Hippocampal formation (tissue), 2 donors: ENCODE results near the gene ZBTB20.
A peak's percentile ranks its signal among the peaks of the same experiment; 100 is the strongest.

ENCODE experiments used
- DNase-seq, 2 donors: peaks; one replicate each; lab custom pipeline; 2025; lab: John Stamatoyannopoulos, UW

Gene ZBTB20

DNA sequence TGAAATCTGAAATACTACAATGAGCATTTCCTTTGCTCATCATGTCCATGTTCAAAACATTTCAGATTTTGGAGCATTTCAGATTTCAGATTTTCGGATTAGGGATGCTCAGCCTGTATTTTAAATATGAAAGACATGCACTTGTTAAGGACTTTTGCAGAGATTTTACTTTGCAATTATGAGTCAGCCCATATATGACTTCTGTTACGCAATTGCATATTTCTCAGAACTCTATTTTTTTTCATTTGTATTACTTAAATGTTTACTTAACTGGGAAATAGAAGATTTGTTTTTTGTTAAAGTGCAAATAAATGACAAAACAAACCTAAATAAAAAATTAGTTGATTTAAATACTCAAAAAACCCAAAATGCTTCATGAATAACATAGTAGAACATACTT, 376.2 kb downstream of the ZBTB20 start:
- DNase-seq, result no peak

DNA sequence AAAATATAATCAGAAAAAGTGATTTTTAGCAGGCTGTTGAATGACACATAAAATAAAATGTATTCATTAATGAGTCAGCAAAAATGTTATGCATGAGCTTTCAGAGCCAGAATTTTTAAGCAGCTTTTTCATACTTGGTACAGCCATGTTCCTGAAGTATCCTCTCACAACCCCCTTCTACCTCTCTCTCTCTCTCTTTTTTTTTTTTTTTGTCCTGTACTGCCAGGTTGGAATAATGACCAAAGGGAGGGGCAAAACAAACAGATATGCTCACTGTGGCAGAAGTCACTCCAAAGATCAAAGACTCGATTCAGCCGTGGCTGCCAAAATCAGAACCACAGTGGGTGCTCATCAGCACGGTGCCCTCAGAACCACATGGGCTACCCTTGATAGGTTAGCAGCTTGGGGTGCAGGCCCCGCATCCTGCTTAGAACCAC, 383.0 kb downstream of the ZBTB20 start:
- no peak for DNase-seq

DNA sequence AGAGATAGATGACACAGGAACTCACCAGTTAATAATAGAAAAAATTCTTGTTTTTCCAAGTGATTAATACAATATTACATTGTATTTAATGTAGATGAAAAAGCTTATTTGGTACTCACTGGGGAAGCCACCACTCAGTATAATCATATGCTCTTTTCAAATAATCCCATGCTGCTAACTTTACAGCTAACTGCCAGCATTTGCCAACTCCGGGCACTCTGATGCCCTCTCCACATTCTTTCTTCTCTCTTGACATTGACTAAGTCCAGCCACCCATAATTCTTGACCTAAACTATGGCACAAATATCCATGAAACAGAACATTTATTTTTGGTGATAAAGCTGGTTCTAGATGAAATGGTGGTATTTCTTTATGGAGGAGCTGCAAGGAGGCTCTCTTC, 384.9 kb downstream of the ZBTB20 start:
- no peak for DNase-seq

DNA sequence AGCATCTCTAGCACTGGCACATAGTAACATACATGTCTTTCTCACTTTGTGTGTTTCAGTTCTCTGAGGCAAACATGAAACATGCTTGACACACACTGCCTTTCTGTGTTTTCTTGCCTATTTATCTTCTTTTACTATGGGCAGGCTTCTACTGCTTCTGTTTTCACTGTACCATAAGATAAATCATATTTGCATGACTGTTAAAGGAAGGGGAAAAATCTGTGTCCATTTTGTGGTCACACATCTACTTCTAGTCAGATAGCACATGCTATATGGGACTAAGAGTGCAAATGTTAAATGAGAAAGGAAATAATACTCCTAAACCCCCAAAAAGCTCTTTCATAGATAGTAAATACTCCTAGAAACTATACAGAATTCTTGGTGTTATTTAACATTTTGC, 386.4 kb downstream of the ZBTB20 start:
- DNase-seq, result no peak

DNA sequence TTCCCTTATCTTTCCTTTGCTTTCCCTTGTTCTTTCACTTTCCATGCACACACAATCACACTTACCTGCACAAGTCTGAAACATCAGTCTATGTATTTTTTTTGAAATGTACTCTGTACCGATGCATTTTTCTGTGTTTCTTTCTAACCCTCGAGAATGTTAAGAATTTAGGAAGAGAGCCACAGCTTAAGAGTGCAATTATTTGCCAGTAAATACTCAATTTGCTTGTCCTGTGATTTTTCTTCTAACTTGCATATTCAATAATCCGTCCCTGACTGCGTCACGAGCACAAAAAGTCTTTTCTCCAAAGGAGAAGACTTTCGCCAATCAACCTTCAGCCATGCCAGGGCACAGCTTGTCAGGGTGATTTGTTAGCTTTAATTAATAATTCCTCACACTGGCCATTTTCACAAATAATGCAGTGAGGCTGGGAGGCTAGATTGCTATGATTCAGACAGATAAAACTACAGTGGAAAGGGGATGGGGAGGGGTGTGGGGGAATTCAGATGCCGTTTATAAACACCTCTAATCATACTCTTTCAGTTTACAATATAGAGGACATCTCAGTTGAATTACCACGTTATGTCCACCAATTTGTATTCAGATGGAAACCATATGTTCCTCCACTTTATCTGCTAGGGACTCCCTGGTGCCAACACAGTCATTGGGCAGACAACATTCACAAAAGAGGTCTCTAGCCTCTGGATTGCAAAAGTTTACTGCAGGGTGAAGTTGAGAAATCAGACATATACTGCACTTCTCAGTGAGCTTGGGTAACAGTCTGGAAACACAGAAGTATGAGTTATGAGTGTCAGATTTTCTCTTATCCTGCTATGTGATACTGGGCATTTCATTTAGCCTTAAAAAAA, 388.0 kb downstream of the ZBTB20 start:
- DNase-seq, result peak in 1 of 2 donors; percentile 3

DNA sequence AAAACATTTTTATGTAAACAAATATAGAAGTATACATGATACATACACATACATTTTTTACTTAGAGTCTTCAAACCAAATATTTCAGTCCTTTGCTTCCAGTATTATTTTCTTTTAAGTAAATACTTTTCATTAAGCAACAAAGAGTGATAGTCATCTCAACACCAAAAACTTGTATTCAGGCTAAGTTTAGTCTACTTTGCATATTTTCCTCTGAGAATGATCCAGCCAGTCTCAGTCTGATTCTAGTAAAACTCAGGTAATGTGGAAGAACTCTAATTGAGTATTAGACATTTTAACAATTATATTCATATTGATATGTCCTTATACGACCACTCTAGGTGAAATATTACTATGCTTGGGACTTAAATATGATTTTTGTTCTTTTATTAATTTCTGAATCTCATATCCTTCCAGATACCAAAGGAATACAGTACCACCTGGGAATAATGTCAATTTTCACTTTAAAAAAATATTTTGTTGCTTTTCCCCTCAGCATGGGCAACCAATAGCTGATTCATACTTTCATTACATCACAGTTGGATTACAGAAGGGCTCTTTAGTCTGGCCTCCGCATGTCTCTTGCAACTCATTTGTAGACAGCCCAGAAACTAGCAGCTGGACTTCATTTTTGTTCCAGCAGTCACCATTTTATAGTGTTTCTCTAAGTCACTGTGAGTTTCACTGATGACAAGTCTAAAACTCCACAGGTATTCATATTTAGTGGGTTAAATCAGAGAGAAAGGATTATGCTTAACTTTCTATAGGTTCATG, 390.4 kb downstream of the ZBTB20 start:
- DNase-seq, result peak in 1 of 2 donors; percentile 27

DNA sequence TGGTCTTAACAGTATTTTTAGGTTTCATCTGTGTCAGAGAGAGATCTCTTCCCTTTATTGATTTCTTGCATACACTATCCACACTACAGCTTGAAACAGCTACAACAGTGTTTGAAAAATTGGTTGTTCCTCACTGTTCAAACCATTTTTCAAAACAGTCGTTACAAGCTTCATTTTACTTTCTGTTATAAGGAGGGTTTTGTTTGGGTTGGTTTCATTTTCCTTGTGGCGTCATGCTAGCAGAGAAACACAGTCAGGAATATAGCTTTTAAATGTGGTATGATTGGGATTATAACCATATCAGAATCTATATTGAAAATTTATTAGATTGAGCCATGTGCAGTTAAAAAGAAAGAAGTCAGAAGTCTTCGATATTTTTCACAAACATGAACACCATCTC, 400.6 kb downstream of the ZBTB20 start:
- no peak for DNase-seq

DNA sequence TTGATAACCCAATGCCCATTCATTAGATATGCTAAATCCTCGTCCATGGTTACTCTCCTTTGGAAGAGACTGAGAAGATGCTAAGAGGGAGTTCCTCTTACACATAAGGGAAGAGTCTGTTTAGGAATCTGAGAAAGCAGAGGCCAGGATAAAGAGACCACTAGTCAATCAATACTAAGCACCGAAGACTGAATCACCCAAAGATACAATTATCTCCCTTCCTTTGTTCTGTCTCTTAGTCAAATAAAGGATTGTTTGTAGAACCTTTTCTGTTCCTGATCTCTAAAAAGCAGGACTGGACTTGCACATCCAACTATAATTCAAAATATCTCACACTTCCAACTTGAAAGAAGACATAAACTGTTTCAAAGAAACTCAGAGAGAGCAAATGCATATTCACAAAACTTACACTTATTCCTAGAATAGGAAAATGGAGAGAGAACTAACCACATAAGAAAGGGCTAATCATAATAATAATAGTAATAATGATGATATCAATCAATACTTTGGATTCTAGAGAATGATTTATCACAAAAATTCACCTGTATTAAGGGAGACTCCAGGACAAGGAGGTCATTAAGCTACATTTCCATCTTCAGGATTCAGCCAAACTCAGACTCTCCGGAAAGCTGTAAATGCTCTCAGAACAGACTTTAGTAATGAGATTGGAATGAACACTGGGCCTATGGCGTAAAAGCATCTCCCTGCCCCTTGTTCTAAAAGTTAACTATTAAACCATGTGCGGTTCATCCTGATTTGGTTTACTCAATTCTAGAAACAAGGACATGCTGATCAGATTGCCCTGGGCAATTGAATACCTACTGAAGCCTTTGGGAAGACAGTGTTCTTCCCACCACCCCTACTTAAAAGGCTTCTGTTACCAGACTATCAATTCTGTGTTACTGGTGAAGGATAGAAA, 401.5 kb downstream of the ZBTB20 start:
- no peak for DNase-seq

DNA sequence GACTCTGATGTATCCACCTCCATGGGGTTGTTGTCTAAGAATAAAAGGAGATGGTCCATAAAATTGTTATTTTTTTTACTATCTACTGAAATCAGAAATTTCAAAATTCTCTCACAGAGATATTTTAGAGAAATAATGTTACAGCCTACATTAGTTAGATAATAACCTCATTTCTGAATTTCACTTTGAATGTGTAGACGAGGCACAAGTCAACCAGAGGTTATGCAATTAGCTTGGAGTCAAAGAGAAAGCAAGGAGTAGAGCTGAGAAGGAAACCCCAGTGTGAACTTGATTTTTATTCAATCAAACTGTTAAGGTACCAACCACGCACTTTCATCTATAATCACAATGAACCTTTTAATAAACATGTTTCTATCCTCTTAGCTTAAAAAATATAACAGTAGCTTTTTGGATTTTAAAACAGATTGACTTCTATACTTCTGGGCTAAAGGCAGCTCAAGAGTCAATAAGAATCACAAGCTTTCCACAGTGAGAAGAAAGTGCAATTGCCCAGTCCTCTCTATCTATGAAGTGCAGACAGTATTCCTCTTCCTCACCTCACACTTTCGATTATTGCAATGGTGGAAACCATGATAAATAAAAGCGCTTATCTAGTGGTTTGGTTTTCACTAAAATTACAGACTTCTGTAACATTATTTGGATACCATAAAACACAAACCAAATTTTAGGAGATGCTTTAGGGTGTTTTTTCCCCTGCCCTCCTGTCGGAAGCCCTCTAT, 403.2 kb downstream of the ZBTB20 start:
- DNase-seq, result no peak

DNA sequence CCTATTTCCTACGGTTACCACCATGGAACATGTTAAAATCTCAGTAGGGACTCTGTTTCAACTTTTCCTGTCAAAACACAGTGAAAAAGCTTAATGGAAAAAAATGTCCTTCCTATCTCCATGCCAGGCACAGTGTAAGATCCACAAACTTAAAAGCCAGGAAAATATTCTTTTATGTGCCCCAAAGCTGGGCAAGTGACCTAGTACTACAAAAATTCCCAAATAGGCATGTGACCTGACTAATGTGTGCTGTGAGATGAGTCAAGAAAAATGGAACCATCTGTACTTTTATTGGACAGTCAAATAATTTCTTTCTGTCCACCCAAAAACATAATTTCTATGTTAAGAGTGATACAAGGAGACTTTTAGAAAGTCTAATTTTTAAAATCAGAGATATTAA, 406.0 kb downstream of the ZBTB20 start:
- DNase-seq, result no peak

DNA sequence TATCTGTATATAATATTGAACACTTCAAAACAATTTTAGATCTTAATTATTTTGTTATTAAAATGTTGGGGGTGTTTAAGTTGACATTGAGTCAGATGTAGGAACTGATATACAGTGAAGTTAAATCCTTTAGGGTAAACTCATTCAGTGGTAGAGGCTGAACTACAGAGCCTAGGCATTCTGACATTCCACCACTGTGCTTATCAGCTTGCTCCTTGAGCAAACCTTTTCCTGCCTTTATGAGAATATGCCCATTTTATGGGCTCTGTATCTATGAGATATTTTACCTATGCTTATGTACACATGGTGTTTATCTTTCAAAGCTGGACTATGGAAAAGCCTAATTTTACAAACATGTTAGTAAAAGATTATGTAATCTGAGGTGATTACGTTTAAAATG, 407.5 kb downstream of the ZBTB20 start:
- DNase-seq, result no peak

DNA sequence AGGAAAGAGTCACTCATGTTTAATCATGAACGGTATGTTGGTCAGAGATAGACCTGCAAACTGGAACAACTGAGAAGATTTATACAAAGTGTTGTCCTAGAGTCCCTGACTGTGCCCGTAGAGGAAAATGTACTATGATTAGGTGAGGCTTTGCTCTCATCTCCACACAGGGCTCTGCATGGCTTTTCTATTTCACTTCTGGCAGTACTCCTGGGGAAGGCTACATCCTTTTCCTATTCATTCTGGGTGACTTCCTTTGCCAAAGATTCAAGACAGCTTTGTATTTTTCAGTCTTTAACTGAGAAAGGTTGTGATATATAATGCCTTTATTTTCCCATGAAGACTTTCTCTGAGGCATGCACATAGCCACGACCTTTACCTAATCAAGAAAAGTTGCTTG, 414.7 kb downstream of the ZBTB20 start:
- DNase-seq, result no peak

DNA sequence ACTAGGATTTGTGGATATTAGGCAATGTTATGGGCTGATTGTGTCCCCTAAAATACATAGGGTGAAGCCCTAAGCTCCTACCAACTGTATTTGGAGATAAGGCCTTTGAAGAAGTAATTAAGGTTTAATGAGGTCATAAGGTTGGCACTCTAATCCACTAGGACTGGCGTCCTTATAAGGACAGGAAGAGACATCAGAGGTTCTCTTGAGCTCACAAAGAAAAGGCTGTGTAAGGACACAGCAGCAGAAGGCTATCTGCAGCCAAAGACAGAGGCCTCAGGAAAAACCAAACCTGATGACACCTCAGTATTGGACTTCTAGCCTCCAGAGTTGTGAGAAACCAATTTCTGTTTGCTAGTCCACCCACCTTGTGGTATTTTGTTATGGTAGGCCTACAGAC, 416.7 kb downstream of the ZBTB20 start:
- DNase-seq, result no peak

DNA sequence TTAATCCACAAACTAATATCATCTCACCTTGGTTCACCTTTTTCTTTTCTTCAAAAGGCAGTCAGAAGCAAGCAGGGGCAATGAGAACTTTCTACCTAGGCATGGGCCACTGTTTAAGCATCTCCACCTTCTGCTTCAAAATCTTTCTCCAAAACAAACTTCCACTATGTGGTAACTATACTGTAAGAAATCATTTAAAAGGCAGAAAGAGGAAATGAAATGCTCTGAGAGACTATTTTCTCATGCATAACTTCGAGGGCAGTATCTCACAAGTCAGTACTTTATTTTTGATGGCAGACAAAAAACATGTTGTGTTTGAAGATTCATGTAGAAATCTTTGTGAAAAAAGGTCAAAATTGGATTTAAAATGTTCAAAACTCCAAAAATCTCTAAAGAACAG, 419.7 kb downstream of the ZBTB20 start:
- no peak for DNase-seq

DNA sequence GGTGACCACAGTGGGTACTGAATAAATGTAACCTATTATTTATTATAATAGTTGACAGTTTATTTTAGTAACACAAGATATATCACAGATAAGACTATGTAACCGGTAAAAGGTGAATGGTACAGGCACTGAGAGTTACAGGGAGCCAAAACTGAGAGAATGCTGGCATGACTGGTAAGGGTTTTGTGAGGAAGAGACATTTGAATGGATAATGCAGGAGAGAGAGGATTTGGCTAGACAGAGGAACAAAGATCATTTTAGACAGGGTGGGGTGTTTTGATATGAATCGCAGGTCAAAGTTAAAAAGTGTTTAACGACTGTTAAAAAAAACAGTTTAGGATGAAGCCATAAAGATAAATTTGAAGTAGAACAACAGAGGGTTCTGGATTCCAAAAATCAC, 421.1 kb downstream of the ZBTB20 start:
- no peak for DNase-seq

DNA sequence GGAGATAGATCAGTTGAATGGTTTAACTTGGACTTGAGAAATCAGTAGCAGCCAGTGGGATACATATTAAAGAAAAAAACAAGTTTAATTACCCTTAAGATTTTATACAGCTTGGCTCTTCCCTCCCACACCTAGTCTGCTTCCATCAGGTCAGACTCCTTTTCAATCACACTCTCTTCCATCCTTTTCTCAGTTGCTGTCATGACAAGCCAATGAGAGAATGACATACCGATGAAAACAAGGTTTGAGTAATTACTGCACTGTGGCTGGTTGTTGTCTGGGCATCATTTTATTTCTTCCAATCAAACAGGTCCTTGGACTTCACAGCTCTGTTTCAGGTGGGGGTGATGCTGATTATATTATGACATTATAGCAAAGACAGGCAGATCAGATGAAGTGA, 424.6 kb downstream of the ZBTB20 start:
- no peak for DNase-seq

DNA sequence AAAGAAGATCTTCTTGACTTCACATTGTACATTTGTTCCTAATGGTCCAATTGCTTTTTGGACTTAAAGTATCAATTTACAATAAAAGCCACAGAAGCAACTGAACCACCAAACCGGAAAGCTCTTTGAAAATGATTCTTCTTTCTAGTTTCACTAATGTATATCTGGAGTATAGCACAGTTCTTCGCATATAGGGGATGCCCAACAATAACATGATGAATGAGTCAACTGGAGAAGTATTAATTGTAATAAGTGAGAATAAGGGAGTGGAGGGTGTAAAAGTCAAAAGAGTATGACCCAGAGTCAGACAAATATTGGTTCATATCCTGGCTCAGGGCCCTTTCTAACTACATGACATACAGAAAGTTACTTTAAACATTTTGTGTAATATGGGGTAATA, 425.2 kb downstream of the ZBTB20 start:
- DNase-seq, result no peak

DNA sequence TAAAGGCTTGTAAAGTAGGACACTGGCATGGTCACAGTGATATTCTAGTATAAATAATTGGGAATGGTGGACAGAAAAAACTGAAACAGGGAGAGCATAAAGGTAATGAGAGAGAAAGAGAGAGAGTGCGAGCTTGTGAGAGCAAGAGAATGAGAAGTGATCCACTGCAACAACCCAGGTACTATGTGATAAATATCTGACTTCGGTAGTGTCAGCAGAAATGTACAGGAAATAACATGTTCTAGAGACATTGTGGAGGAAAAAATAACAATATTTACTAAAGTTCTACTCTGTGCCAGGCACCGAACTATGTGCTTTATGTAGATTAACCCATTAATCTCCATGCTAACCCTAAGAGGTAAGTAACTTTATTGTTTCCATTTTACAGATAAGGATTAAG, 425.9 kb downstream of the ZBTB20 start:
- DNase-seq, result no peak

DNA sequence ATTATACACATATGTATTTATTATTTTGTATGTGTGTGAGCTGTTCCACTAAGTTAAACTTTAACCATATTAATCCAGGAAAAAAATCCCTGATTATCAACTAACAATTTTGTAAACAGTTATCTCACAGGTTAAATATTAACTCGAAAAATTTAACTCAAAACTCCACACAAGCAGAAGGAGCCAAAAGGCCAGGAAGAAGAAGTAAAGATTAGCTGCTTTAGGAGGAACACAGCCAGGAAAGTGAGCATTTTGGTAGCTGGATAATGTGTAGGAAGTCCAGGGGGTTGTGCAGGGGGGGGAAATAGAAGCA, 428.2 kb downstream of the ZBTB20 start:
- no peak for DNase-seq

DNA sequence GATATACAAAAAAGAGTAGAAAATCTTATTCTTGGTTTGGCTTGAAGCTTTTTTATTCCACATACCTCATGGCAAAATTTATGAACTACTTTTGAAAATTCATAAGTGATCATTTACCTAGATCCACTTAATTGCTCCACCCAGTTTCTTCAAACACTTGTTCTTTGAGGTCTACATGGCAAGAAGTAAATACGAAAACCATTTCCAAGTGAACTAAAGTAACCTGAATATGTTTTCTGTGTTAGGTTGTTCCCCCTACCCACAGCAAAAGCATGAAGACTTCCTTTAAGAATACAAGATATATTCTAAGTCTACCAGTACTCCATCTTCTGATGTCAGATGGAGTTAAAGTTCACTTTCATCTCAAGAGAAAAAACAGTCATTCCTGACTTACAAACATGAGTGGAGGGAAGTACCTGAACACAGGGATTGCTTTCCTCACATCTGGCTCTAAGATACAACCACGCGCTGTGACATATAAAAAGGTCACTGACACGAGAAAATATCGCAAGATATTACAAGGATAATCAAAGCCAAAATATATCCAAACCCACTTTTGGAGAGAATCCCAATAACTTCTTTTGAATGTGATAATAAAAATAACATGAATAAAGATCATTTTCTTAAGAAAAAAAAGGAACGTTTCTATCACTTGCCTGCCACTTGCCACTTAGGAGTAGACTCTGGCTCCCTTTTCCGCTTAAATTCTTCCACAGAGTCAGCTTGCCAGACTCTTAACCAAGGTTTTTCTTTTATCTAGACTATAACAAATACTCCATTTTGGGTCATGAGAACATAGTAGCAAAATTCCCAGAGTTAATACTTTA, 428.8 kb downstream of the ZBTB20 start:
- no peak for DNase-seq

DNA sequence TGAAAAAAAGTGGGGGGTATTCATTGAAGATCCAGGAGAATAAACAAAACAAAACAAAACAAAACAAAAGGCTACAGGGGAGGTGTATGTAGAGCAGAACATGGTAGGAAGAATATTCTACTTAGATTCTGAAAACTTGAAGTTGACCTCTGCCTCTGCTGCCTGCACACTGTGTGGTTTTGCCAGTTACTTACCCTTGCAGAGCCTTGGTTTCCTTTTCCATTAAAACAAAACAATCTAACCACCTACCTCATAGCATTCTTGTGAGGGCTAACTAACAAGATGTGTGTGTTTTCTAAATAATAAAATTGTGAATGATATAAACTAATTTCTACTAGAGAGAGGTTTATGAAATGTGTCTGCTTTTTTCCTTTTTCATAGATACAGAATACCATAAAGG, 430.2 kb downstream of the ZBTB20 start:
- DNase-seq, result no peak
